Neural cell (in vitro differentiated cells): Measurements from ENCODE around the gene TLN1. TPM values are rescaled to one million over a fixed set of nuclear protein-coding genes. Genes with fewer than 3 reads are reported as not detected.

Source experiments
- H2AFZ ChIP-seq: fragments of 200-600, 300-800 bp; sonication (generic), shearing (Covaris generic); 2 replicates; pipeline ENCODE4 v1.6.0; 2014; ENCODE audit warnings: low read depth, mild to moderate bottlenecking, antibody characterized with exemption, low read length, moderate library complexity
- H3F3A ChIP-seq: fragments of 200-600 bp; shearing (Covaris generic); 2 replicates; pipeline ENCODE4 v1.6.1; 2016; ENCODE audit warnings: mild to moderate bottlenecking, moderate library complexity, mixed read lengths, antibody characterized with exemption, low read length; ENCODE audit not compliant: insufficient read depth, poor library complexity, severe bottlenecking
- H3K27ac ChIP-seq: fragments of 200-600, 300-800 bp; sonication (generic), shearing (Covaris generic); 2 replicates; pipeline ENCODE4 v1.5.1; 2014; ENCODE audit warnings: mild to moderate bottlenecking, low read length, moderate library complexity
- H3K27me3 ChIP-seq: fragments of 300-800, 200-600 bp; sonication (generic), shearing (Covaris generic); 2 replicates; pipeline ENCODE4 v1.6.0; 2014; ENCODE audit warnings: mild to moderate bottlenecking, low read depth, low read length, moderate library complexity; ENCODE audit not compliant: insufficient read depth
- H3K36me3 ChIP-seq: fragments of 300-800, 200-600 bp; sonication (generic), shearing (Covaris generic); 2 replicates; pipeline ENCODE4 v1.5.1; 2014; ENCODE audit warnings: mild to moderate bottlenecking, antibody characterized with exemption, low read length, moderate library complexity; ENCODE audit not compliant: insufficient read depth
- H3K4me2 ChIP-seq: fragments of 300-800, 200-600 bp; sonication (generic), shearing (Covaris generic); 2 replicates; pipeline ENCODE4 v1.6.0; 2014; ENCODE audit warnings: mild to moderate bottlenecking, low read length
- H3K4me3 ChIP-seq: fragments of 300-800, 200-600 bp; sonication (generic), shearing (Covaris generic); 2 replicates; pipeline ENCODE4 v1.5.1; 2014; ENCODE audit warnings: mild to moderate bottlenecking, low read length, moderate library complexity
- H3K79me2 ChIP-seq: fragments of 200-600 bp; shearing (Covaris generic); replicated peaks from 2 replicates; pipeline ENCODE4 v1.6.0; 2014; ENCODE audit warnings: mild to moderate bottlenecking, low read length, moderate library complexity; ENCODE audit not compliant: insufficient read depth
- H3K9ac ChIP-seq: fragments of 300-800, 200-600 bp; sonication (generic), shearing (Covaris generic); 2 replicates; pipeline ENCODE4 v1.6.1; 2016; ENCODE audit warnings: mild to moderate bottlenecking, low read length, mixed read lengths
- H3K9me2 ChIP-seq: fragments of 200-600 bp; shearing (Covaris generic); 2 replicates; pipeline ENCODE4 v1.6.1; 2016; ENCODE audit warnings: mild to moderate bottlenecking, low read length, mixed read lengths; ENCODE audit not compliant: insufficient read depth
- H3K9me3 ChIP-seq: fragments of 200-600, 300-800 bp; sonication (generic), shearing (Covaris generic); 2 replicates; pipeline ENCODE4 v1.6.1; 2016; ENCODE audit warnings: mild to moderate bottlenecking, mixed run types, low read length, moderate library complexity, mixed read lengths
- H4K20me1 ChIP-seq: fragments of 200-600 bp; shearing (Covaris generic); 2 replicates; pipeline ENCODE4 v1.6.1; 2016; ENCODE audit warnings: mild to moderate bottlenecking, mixed run types; ENCODE audit not compliant: insufficient read depth
- EP300 ChIP-seq: fragments of 450-650 bp; conservative IDR thresholded peaks from 2 replicates; pipeline ENCODE4 v1.6.1; 2014; ENCODE audit warnings: antibody characterized with exemption, mild to moderate bottlenecking, moderate library complexity; ENCODE audit not compliant: poor library complexity, severe bottlenecking
- EZH2 ChIP-seq: fragments of 200-600, 300-800 bp; shearing (Covaris generic), sonication (generic); IDR thresholded peaks from 2 replicates; pipeline ENCODE4 v1.6.1; 2014; ENCODE audit warnings: antibody characterized with exemption, low read length, borderline replicate concordance, mild to moderate bottlenecking; ENCODE audit not compliant: insufficient read depth, poor library complexity, severe bottlenecking
- MXI1 ChIP-seq: fragments of 450-650 bp; conservative IDR thresholded peaks from 2 replicates; pipeline ENCODE4 v1.6.1; 2014; ENCODE audit warnings: antibody characterized with exemption, mild to moderate bottlenecking; ENCODE audit not compliant: poor library complexity, severe bottlenecking
- POLR2AphosphoS5 ChIP-seq: IDR thresholded peaks from 2 replicates; pipeline ENCODE4 v1.6.1; 2012
- RAD21 ChIP-seq: fragments of 450-650 bp; conservative IDR thresholded peaks from 2 replicates; pipeline ENCODE4 v1.6.1; 2014; ENCODE audit warnings: antibody characterized with exemption, mild to moderate bottlenecking, moderate library complexity
- SMC3 ChIP-seq: fragments of 450-650 bp; conservative IDR thresholded peaks from 2 replicates; pipeline ENCODE4 v1.6.1; 2014; ENCODE audit warnings: antibody characterized with exemption, mild to moderate bottlenecking, moderate library complexity; ENCODE audit not compliant: poor library complexity
- TAF1 ChIP-seq: IDR thresholded peaks from 2 replicates; pipeline ENCODE4 v1.6.1; 2012; ENCODE audit warnings: low read depth
- polyA plus RNA-seq: library from polyadenylated mRNA; depleted of rRNA; stranded (reverse); fragments of >200 nt; gene quantifications from 2 replicates; pipeline ENCODE4 v1.2.3, GENCODE V29; 2014
- TF ChIP-seq, protein P1 (sequence below): IDR thresholded peaks from 2 replicates; pipeline ENCODE4 v1.6.1; 2012; ENCODE audit warnings: borderline replicate concordance
- TF ChIP-seq, protein P2 (sequence below): fragments of 450-650 bp; IDR thresholded peaks from 2 replicates; pipeline ENCODE4 v1.5.1; 2014; ENCODE audit warnings: antibody characterized with exemption, mild to moderate bottlenecking, moderate library complexity; ENCODE audit not compliant: poor library complexity, severe bottlenecking

The TLN1 gene
- polyA plus RNA-seq, 1 donor from 2014 or later, result 7.1 TPM

DNA sequence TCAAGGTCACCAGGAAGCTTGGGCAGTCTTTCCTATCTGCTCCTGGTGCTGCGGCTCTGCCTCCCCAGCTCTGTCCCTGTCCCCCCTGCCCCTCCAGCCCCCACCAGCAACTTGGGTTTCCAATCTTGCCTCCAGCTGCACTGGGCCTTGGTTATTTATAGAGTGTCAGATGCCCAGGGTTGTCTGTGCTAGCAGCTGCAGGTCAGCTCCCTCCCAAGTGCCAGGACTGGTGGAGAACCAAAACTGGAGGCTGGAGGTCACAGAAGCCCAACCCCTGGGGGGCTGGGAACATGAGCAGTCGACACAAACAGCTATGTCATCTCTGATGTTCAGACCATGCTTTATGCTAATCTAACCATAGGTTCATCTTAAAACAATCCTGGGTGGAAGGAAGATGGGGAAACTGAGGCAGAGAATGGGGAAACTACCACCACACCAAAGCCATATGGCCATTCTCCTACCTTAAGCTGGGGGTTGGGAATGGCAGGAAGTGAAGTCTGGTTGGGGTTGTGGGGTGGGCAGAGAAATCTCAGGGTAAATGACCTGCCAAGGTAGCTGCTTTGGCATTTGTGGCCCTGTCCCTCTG is 43.9 kb downstream of the TLN1 start:
- H3K79me2 ChIP-seq, result no peaks in the 10 kb centered on the region
- no peak overlapping the region for H3K9ac ChIP-seq
- no peak overlapping the region for H3K4me3 ChIP-seq
- no peaks in the 10 kb centered on the region for H4K20me1 ChIP-seq
- no peak overlapping the region for H3K27ac ChIP-seq
- H2AFZ ChIP-seq, result no peak overlapping the region
- no peak overlapping the region for H3K4me2 ChIP-seq
- no peaks in the 10 kb centered on the region for H3K9me2 ChIP-seq
- no peaks in the 10 kb centered on the region for H3K36me3 ChIP-seq
- no peaks in the 10 kb centered on the region for H3K9me3 ChIP-seq
- peaks cover 27% of the 10 kb centered on the region for H3K27me3 ChIP-seq
- TF ChIP-seq, protein P1, sequence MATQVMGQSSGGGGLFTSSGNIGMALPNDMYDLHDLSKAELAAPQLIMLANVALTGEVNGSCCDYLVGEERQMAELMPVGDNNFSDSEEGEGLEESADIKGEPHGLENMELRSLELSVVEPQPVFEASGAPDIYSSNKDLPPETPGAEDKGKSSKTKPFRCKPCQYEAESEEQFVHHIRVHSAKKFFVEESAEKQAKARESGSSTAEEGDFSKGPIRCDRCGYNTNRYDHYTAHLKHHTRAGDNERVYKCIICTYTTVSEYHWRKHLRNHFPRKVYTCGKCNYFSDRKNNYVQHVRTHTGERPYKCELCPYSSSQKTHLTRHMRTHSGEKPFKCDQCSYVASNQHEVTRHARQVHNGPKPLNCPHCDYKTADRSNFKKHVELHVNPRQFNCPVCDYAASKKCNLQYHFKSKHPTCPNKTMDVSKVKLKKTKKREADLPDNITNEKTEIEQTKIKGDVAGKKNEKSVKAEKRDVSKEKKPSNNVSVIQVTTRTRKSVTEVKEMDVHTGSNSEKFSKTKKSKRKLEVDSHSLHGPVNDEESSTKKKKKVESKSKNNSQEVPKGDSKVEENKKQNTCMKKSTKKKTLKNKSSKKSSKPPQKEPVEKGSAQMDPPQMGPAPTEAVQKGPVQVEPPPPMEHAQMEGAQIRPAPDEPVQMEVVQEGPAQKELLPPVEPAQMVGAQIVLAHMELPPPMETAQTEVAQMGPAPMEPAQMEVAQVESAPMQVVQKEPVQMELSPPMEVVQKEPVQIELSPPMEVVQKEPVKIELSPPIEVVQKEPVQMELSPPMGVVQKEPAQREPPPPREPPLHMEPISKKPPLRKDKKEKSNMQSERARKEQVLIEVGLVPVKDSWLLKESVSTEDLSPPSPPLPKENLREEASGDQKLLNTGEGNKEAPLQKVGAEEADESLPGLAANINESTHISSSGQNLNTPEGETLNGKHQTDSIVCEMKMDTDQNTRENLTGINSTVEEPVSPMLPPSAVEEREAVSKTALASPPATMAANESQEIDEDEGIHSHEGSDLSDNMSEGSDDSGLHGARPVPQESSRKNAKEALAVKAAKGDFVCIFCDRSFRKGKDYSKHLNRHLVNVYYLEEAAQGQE, result no peak
- TF ChIP-seq EZH2, result no peak
- TF ChIP-seq TAF1, result no peak
- TF ChIP-seq EP300, result no peak
- TF ChIP-seq RAD21, result no peak
- TF ChIP-seq MXI1, result no peak
- no peak for TF ChIP-seq SMC3
- TF ChIP-seq, protein P2, sequence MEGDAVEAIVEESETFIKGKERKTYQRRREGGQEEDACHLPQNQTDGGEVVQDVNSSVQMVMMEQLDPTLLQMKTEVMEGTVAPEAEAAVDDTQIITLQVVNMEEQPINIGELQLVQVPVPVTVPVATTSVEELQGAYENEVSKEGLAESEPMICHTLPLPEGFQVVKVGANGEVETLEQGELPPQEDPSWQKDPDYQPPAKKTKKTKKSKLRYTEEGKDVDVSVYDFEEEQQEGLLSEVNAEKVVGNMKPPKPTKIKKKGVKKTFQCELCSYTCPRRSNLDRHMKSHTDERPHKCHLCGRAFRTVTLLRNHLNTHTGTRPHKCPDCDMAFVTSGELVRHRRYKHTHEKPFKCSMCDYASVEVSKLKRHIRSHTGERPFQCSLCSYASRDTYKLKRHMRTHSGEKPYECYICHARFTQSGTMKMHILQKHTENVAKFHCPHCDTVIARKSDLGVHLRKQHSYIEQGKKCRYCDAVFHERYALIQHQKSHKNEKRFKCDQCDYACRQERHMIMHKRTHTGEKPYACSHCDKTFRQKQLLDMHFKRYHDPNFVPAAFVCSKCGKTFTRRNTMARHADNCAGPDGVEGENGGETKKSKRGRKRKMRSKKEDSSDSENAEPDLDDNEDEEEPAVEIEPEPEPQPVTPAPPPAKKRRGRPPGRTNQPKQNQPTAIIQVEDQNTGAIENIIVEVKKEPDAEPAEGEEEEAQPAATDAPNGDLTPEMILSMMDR, result no peak
- no peaks in the 10 kb centered on the region for H3F3A ChIP-seq

DNA sequence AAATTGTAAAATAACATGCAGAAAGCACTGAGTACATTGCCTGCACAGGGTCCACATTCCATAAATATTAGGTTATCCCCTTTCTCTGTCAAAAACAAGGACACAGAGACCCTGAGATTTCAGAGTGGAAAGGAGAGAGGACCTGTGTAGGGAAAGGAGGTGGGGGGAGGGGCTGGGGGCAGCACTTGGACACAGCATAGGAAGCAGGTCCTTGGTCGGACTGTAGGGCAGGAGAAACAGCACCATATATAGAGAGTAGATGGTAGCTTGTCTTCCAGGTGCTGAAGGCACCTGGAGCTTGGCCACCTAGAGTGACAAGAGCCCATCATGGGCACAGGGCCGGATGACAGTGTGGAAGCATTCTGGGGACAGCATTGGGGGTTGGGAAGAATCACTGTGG is 44.7 kb downstream of the TLN1 start:
- Histone ChIP-seq H2AFZ (no peak overlapping the region), H4K20me1 (no peaks in the 10 kb centered on the region), H3K27me3 (peaks cover 27% of the 10 kb centered on the region), H3K79me2 (no peaks in the 10 kb centered on the region), H3K9ac (no peak overlapping the region), H3K4me2 (no peak overlapping the region), H3K9me2 (no peaks in the 10 kb centered on the region), H3K36me3 (no peaks in the 10 kb centered on the region), H3K27ac (no peak overlapping the region), H3K4me3 (no peak overlapping the region), H3F3A (no peaks in the 10 kb centered on the region), H3K9me3 (no peaks in the 10 kb centered on the region)
- TF ChIP-seq POLR2AphosphoS5, result no peak
- no peak for TF ChIP-seq MXI1
- no peak for TF ChIP-seq TAF1
- no peak for TF ChIP-seq SMC3
- TF ChIP-seq, protein P1, result no peak
- no peak for TF ChIP-seq EZH2
- no peak for TF ChIP-seq EP300
- TF ChIP-seq, protein P2, result no peak
- TF ChIP-seq RAD21, result no peak
